ENCODE results near the gene RPH3AL.

The RPH3AL gene

DNA sequence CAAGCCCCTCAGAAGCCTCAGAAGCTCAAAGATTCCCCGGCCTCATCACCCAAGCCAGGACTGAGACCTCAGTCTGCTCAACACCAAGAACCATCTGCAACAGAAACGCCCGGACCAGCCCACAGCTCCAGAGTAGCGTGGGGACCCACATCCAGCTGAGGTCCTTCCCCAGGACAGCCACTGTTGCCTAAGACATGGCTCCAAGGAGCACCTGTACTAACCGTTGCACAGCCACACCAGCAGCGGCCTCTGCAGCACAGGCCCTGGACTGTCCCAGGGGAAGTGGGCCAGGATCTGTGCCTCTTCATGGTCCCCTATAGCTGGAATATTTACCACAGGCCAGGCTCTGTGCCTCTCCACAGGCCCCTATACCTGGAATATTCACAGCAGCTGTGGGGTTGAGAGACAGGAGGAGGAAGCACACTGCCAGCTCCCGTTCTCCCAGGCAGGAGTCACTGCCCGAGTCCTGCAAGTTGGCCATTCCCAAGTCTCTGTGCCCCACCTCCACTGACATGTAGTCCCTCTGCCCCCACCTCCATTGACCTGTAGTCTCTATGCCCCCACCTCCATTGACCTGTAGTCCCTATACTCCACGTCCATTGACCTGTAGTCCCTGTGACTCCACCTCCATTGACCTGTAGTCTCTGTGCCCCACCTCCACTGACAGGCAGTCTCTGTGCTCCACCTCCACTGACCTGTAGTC is 38.5 kb downstream of the RPH3AL start:
- DNase-seq = no peak

DNA sequence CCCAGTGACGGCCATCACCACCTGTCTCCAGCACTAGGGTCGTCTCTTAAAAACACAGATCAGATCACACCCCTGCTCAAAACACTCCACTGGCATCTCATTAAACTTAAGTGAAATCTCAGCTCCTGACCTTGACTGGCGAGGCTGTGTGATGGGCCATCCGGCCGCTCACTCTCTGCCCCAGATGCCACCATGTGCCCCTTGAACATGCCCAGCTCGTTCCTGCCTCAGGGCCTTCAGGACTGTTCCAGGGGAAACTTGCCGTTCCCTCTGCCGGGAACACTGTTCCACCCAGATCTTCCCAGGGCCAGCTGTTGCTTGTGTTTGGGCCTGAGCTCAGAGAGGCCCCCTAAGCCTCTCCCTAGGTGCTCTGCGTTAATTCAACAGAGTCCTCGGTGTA is 39.4 kb downstream of the RPH3AL start:
- DNase-seq = no peak

DNA sequence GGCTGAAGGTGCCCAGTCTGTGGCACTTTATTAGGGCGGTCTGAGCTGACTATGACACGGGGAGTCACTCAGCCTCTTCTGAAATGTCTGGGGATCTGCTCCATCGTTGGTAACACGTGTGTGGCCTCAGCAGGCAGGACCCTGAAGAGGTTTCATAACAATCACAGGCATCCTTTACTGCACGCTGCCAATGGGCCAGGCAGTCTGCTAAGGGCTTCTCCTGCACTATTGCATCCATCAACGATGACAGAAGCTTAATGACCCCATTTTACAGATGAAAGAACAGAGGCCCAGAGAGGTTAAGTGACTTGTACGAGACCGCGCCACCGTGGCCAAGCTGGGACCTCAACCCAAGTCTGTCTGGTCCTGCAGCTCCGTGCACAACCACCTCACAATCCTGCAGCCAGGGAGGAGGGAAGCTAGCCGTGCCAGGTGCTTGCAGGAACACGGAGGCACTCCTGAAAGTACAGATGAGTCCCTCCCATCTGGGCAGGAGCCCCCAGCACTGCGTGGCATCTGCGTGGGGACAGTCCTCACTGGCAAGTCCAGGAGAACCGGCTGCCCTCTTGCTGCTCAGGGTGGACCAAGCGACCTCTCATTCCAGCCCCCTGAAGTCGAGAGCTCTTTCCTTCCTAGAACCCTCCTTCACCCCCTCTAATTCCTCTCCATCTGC is 40.0 kb downstream of the RPH3AL start:
- no peak for DNase-seq

DNA sequence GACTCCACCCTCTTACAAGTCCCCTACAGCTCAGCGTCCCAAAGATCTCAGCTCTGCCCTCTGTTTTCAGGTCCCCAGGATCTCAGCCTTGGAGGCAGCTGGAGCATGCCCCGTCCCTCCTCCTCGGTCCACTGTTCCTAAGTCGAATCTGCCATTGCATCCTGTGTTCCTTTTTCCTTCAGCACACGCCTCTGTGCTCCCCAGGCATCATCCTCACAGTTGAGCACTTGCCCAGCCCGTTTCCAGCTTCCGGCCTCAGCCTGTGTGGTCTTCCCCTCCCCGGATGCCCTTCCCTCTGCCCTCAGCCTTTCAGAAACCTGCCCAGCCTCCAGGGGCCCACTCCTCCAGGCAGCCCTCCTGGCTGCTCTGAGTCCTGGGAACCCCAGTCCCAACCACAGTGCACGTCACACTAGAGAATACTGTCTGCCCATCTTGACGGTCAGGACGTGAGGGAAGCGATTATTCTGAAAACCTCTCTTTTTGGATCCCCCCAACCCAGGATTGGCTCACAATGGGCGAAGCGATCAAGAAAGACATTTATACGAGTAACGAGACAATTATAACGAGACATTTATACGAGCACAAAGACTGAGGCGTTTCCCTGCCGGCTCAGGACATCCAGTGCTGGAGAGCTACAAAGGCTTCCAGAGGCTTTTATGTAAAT is 41.4 kb downstream of the RPH3AL start:
- no peak for DNase-seq

DNA sequence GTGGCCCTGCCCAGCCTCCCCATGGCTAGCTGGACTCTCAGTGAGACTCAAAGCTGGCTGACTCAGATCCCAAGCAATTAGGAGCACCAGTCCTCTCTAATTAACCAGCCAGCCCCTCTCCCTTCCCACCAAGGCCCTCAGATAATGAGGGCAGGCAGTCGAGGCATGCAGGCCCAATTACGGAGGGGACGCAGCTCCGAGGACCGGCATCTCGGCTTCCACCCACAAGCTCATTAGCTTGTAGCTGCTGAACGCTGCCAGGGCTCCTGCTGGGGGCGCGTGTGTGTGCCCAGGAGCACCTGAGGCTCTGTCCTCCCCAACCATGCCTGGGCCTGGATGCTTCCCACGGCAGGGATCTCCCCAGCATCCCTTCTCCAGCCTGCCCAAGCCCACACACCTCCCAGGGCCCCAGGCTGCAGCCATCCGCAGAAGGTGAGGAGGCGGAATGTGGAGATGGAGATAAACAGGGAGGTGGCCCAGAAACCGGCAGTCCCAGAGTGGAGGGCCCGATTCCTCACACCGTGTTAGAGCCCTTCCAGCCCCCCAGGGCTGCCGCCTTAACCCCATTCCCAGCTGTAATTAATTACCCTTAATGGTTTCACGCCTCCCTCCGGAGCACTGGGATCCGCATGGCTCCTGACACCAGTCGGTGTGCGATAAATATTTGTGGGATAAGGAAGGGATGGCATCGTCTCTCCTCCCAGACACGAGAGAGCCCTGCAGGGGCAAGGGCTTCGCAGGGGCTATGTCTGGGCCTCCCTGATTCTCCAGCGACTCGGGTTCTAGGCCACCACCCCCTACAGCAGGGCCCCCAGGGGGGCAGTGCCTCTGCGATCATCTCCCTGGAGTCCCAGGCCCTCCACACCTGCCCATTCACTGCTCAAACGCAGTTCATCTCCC is 42.2 kb downstream of the RPH3AL start:
- no peak for DNase-seq

DNA sequence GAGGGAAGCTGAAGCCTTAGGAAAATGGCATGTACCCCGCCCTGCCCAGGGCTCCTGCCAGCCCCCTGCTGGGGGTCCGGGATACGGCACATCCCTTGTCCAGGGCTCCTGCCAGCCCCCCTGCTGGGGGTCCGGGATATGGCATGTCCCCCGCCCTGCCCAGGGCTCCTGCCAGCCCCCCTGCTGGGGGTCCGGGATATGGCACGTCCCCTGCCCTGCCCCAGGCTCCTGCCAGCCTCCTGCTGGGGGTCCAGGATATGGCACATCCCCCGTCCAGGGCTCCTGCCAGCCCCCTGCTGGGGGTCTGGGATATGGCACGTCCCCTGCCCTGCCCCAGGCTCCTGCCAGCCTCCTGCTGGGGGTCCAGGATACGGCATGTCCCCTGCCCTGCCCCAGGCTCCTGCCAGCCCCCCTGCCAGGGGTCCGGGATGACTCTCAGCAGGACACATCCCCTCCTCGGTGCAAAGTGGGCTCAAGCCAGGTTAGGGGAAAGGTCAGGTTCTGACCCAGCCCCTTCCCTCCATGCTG is 43.2 kb downstream of the RPH3AL start:
- DNase-seq = peak; percentile 10

DNA sequence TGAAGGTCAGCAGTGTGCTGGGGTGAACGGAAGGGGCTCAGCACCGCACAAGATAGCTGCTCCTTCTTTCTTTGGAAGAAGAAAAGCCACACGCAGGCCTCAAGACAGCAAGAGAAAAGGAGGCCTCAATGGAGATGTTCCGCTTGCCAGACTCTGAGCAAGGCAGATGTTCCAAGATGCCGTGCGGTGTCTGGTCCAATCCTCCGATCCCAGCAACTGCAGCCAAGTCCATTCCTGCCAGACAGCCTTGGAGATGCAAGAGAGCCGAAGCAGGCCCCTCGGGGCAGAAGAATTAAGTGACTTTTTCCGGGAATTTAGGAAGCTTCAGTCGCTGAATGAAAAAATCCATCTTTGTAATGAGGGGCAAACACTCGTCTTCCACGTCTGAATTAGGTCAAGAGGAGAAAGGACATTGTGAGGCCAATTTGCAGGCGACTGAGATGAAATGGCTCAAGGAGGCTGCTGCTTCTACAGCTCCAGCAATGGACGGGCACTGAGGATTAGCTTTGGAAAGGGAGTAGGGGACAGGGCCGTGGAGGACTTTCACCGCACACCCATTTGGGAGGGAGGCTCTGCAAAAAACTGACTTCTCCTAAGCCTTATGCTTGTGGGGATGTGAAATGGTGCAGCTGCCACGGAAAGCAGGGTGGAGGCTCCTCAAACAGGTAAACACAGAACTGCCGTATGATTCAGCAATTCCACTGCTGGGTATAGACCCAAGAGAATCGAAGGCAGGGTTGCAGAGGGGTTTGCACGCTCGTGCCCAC is 44.7 kb downstream of the RPH3AL start:
- no peak for DNase-seq

DNA sequence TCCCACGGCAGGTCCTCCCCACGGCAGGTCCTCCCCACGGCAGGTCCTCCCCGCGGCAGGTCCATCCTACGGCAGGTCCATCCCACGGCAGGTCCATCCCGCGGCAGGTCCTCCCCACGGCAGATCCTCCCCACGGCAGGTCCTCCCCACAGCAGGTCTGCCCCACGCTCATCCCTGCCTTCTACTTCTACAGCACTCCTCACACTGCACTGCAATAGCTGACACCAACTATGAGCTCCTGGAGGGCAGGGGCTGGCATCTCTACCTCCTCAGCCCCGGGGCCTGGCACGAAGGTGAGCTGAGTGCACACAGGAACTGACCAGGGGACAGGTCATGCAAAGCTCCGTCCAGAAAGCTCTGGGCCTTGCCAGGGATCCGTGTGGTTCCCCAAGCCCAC is 45.3 kb downstream of the RPH3AL start:
- DNase-seq = no peak

DNA sequence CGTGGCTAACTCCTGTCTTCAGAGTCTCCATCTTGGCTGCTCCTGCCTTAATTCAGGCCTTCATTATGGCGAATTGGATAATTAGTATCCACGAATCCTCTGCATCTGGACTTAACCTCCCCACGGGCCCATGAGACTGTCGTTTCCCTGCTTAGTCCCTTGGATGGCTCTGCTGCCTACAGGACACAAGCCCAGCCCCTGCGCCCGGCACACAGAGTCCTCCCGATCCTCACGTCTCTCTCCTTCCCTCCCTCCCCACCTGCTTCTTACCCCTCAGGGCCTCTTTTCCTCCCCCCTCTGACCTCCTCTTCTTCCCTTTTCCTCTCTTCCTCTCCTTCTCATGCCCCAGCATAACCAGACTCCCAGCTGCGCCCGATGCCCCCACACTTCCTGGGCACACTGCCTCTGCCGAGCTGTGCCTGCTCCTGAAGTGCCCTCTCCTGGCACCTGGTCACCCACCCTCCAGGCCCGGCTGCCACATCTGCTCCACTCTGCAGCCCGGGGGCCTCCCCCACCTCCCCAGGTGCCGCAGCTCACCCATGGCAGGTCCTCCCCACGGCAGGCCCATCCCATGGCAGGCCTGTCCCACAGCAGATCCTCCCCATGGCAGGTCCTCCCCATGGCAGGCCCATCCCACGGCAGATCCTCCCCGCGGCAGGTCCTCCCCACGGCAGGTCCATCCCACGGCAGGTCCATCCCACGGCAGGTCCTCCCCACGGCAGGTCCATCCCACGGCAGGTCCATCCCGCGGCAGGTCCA is 45.9 kb downstream of the RPH3AL start:
- DNase-seq = no peak

DNA sequence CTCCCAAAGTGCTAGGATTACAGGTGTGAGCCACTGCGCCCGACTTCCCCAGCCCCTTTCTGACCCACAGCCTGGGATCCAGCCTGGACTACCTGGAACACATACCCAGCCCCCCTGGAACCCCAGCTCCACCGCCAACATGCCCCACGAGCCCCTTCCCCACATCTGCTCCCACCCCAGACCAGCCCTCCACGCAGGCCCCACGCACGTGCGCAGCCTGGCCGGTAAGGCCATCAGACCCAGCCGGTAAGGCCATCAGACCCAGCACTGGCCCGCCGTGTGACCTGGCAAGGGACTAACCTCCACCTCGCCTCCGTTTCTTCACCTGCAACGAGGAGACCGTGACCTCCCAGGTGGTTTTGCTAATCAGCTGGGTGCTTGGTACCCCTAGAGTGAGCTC is 46.5 kb downstream of the RPH3AL start:
- no peak for DNase-seq

DNA sequence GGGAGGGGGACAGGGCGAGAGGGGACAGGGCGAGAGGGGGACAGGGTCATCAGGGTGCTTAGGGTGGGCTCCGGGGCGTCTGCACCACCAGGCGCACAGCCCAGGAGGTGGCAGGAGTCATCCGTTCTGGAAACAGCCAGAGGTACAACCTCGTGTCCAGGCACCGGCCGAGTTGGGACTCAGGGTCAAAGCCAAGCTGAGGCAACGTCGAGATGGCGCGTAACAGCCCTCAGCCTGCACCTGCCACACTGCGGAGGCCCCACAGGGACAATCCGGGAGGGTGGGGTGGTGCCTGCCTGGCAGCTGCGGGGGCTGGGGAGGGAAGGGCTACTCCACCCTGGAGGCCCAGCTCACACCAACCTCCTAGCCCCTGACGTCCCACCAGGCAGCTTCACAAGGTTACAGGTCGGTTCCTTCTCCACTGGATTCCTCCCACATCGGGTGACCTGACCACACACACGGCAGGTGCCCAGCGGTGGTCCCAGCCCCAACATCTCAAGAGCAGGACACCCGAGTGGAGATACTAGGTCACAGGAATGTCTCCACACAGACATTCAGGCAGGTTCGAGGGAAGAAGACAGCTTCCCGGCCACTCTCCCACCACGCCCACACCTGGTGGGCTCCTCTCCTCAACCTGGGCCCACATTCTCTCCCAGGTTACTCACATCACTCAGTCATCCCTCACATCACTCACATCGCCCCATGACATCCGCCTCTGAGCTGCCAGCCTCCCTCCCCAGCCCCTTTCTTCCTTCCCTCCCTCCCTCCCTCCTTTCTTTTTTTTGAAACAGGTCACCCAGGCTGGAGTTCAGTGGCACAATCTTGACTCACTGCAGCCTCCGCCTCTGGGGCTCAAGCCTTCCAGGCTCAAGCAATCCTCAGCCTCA is 47.3 kb downstream of the RPH3AL start:
- no peak for DNase-seq

DNA sequence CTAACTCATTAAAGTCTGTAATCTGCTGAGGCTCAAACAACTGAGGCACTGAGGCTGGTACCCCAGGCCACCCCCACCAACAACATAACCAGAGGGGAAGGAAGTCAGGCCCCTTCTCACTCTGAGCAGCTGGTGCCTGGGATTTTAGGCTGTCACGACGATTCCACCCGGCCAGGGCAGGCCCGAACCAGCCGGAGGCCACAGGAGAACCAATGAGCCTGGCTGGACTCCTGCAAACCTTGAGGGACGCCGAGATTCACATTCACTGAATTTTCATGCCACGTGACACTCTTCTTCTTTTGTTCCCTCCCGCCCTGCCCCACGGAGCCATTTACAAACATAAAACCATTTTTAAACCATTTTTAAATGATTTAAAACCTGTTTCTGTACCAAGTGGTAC is 48.1 kb downstream of the RPH3AL start:
- DNase-seq = no peak

DNA sequence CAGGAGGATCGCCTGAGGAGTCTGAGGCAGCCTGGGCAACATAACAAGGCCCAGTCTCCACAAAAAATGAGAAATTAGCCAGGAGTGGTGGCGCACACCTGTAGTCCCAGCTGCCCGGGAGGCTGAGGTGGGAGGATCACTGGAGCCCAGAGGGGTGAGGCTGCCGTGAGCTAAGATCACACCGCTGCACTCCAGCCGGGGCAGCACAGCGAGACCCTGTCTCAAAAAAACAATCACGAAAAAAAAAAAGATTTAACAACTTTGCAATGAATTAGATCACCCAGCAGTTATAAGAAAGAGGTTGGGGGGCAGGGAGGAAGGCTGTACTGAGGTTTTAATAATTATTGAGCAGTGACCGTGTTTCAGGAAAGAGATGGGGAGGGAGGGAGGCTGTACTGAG is 49.4 kb downstream of the RPH3AL start:
- DNase-seq = no peak

DNA sequence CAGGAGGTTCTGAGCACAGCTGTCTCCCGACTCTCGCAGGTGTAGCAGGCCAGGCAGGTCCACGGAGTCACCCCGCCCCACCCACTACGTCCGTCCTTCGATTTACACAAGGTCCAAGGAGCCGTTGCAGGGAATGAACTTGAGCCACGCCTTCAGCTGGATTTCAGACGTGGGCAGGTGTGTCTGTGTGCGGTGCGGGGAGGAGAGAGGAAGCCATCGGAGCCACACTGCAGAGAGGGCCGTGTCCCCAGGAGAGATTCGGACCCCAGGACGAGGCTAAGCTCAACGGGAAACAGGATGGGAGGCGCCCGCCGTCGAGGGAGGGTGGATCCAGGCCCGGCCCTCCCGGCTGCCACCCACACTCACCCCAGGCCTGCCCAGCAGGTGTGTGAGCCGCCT is 50.3 kb downstream of the RPH3AL start:
- no peak for DNase-seq

DNA sequence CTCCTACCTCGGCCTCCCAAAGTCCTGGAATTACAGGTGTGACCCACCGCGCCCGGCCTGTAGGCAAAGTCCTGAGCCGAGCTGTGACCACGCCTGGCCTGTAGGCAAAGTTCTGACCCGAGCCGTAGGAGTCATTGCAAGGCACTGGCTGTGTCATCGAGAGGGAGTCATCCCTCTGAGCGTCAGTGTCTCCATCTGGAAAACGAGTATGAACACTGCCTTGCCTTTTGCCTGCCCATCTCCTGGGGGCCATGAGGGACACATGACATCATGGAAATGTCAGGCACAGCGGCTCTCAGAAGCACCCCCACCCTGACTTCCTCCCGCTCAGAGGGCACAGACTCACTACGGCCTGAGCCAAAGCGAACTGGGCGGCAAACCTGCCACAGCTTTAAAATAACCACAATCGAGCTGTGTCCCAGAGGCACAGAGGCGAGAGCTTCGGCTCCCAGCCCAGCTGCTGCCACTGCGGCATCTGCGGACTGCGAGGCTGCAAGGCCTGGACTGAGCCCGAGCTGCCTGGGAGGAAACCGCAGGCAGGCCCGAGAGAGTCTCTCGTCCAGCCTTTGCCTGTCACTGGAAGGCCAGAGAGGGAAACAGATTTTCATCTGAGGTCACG is 50.8 kb downstream of the RPH3AL start:
- DNase-seq = no peak

DNA sequence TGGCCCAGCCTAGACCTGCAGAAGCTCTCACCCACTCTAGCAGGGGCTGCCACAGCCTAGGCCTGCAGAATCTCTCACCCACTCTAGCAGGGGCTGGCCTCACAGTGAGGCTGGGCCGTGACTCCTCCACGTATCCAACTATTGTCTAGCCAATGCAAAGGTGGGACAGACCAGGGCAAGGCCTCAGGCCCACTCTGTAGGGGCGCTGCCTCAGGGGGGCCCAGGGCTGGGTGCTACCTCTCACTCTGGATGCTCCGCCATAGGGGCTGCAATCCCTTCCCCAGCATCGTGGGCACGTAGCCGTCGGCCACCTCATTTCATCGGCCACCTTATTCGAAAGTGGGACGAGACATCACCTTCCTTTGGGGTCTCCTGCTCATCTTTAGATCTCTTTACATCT is 51.7 kb downstream of the RPH3AL start:
- DNase-seq = no peak

DNA sequence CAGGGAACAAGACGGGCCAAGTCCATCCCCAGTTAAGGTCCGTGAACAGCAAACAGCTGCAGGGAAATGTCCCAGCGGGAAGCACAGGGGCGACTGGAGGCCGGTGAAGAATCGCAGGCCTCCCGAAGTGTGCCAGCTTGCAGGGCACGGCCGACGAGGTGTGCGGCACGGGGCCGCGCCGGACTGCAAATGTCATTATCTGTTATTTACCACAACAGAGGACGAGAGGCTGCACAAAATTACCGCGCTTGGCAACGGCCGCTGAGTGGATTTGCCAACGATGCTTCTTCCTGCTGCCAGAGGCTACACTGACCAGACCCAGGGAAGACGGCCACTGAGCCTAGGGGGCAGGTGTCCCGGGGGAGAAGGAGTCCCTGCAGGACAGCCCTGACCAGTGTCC is 53.1 kb downstream of the RPH3AL start:
- DNase-seq = no peak

DNA sequence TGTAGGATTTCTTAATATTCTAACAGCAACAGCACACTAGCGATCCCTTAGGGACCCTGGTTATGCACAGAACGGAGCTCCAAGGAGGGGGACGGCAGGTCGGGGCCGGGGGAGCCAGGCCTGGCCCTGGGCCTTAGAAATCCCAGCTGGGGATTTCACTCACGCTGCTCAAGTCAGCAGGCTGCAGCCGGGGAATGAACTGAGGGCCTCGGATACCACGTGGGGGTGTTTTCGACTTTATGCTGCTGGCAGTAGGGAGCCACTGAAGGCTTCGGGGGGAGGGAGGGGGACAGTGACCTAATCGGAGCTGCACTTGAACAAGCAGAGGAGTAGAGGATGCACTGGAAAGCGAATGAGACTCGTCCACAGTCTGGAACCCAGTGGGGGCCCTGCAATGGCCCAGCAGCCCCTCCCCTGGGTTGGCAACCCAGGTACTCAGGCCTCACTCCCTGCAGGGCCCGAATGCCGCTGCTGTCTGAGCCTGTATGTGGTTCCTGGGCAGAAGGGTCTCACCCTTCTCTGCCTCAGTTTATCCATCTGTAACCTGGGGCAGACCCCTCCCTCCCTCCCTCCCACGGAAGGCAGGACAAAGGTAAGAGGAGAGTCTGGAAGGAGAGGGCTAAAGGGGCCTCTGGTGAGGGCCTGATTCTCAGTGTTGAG is 53.7 kb downstream of the RPH3AL start:
- no peak for DNase-seq

DNA sequence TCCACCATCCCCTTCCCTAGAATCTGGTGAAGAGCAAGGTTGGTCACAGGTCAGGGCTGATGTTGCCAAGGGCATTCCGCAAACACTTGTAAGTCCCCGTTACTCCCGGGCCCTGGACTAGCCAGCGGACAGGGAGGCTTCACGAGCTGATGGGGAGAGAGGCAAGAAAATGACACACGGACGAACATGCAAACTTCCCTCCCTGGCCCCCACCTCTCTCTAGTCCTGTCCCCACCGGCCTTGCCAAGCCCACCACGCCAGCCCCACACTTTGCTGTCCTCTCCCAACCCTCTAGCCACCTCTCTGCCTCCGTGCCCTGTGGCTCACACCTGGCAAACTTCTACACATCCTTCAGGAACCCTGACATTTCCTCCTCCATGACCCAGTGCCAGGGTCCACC is 54.8 kb downstream of the RPH3AL start:
- no peak for DNase-seq

Measured in activated CD4-positive, alpha-beta T cell treated with anti-CD3 and anti-CD28 coated beads, Interleukin-2, amount 50 U/mL, for 1 hour (primary cell).